CD4-positive, alpha-beta T cell treated with Interleukin-15 for 4 hours (primary cell): ENCODE results near the gene AGBL1.

Experiments used
- DNase-seq: peaks from one replicate; pipeline ENCODE4 v3.0.0-alpha.2; 2020; ENCODE audit warnings: low spot score

The AGBL1 gene

DNA sequence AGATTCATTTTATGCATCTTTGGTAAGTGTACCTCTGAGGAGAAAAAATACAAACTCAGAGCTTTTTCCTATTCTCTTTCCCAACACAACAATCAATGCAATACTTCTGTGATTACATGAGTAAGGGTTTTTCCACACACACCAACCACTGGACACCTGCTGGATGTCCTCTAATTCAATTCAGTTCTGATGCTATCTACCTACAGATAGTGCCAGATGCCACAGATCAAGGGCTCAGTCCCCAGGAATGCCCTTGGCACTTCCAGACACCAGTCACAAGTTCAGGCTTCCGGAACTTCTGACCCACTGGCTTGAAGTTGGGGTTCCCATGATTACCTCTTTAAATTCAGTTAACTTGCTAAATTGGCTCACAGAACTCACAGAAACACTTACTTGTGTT, 511.5 kb downstream of the AGBL1 start:
- no peak for DNase-seq

DNA sequence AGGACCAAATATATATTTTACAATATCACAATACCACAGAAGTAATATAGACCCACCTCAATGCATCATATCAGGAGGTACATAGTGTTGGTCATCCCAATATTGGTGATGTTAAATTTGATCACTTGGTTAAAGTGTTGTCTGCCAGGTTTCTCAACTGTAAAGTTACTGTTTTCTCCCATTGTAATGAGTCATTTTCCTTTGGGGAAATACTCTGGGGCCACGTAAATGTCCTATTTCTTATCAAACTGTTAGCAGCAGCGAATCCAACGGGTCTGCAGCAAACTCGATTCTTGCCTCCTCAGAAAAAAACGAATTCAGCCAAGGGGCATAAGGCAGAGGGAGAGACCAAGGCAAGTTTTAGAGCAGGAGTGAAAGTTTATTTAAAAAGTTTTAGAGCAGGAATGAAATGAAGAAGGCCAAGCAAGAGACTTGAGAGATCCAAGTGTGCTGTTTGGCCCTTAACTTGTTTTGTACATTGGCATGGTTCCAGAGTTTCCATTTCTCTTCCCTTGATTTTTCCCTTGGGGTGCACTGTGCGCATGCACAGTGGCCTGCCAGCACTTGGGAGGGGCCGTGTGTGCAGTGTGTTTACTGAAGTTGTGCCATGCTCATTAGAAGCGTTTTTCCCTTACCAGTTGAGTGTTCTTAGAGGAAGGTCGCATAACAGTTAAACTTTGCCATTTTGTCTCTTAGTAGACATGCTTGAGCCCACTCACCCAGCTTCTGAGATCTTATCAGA, 512.5 kb downstream of the AGBL1 start:
- no peak for DNase-seq

DNA sequence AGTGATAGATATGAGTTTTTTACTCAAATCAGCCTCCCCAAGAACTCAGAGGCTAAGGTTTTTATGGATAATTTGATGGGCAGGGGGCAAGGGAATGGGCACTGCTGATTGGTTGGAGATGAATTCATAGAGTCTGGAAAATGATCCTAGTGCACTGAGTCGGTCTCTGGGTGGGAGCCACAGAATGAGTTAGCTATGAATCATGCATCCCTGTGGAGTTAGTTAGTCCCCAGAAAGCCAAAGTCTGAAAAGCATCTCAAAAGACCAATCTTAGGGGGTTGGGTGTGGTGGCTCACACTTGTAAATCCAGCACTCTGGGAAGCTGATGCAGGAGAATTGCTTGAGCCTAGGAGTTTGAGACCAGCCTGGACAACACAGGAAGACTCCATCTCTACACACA, 516.1 kb downstream of the AGBL1 start:
- no peak for DNase-seq

DNA sequence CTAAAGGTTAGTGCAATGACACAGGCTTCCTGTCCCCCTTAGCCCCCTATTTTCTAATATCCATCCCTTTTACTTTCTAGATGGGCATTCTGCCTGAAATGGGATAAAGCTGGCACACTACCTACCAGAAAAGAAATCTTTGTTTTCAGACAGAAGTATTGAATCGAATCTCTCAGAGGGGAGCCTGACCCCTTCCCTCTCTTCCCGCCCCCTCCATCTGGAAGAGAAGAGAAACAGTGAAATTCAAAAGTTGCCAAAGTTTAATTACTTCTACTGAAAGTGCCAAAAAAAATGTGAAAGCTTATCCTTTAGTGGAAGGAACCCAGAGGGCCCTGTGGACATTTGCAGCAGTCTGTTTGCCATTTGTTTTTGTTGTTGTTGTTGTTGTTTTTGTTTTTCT, 523.8 kb downstream of the AGBL1 start:
- DNase-seq = no peak

DNA sequence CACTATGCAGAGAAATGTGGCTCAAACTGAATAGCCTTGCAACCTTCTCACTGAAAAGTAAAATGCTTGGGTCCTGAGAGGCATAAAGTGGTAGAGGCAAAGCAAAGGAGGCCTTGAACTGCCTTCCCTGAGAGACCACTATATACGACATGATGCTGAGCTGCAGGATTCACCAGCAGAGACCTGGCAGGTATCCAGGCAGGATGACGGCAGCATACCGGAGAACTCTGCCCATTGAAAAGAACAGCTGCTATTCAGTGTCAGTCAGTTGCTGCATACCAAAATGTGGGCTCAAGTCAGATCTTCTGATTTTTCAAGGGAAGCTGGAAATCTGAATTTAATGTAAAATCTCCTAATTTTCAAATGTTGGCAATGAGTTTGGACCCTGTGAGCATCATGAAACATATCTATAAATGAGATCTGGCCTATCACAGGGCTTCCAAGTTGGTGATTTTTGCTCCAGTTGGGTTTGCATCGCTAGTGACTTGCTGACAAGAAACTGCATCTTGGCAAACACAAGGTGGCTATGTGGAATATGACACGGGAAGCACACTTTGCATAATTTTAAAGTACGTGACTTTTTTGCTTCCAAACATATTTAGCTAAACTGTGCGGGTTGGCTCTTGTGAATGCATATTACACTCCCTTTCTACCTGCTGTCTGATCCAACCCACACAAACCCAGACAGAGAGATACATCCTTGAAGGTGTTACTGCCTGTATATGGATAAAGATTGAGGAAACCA, 529.0 kb downstream of the AGBL1 start:
- DNase-seq = no peak

DNA sequence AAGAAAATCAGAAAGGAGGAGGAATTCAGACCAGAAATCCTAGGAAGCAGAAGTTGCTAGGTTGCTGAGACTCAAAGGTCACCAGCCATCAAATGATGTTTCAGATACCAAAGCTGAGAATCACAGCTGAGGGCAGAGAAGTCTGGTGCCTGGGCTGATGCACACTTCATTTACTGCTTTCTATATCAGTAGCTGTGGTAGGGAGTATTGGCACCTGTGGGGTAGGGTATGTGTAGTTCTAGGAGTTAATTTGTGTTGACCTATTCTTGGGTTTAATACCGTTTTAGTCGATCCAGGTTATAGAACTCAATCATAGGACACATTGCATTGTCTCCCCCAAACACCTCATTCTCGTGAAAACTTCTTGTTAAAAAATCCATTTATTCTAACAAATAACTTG, 529.6 kb downstream of the AGBL1 start:
- no peak for DNase-seq

DNA sequence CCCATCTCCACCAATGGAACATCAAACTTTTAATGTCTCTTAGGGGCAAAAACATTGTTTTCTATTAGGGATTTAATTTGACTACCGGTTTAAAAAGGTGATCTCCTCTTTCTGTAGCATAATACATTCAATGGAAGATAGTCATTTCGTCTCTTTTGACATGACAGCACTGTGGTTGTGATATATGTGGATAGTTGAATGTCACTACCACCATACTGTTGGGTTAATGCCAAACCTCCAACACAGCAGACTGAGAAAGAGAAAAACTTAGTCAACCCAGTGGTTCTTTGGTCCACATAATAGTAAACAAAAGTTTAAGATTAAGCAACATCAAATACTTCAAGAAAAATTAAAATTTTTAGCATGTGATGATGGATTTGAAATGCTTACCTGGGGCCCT, 530.4 kb downstream of the AGBL1 start:
- no peak for DNase-seq

DNA sequence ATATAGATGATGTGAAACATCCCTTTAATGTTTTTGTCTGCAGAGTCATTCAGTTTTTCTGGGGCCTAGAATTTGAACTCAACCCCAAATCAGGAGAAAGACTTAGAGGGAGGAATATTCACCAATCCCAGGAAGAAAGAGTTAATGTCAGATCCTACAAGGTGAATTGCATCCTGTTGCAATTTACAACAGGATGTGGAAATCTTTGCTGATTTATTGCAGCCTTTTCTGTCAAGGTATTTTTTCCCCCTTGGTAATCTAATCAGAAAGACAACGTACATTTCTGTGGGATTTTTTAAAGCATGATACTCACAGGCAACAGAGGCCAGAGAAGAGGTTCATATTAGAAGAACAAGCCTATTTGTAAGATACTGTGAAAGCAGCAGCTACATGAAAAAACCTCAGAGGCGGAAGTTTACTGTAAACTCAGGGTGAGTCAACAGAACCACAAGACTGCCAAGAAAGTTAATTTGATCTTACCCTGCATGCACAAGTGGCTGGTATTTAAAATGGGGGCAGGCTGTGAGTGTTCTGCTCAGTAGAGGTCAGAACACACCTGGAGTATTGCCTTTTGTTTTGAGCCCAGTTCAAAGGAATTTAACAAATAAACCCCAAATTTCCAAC, 531.9 kb downstream of the AGBL1 start:
- peak; percentile 55 for DNase-seq

DNA sequence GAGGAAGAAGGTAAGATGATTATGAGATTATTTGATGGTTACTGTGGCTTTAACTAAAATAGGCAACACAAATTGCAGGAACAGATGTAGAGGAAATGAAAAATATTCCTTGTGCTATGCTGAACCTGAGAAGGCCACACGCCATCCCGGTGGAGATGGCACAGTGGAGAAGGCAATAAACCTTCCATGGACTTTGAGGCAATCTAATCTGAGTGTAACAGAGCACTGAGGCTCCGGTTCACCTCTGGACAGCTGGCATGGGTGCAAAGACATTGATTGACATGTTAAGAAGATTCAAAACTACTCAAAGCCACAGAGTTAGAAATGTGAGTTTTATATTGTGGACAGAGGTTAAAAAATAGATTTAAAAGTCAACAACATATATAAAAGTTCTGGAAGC, 535.7 kb downstream of the AGBL1 start:
- no peak for DNase-seq

DNA sequence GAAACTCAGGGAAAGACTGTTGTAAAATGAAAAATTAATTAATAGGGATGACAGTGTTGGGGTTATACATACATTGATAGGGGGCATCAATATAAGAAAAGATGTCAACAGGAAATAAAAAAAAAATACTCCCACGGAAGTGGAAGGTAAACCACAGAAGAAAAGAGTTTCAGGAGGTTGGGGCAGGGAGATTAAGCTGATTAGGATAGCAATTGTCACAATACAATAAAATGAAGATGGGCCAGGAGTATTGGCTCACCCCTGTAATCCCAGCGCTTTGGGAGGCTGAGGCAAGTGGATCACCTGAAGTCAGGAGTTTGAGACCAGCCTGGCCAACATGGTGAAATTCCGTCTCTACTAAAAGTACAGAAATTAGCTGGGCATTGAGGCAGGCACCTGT, 536.1 kb downstream of the AGBL1 start:
- DNase-seq = no peak

DNA sequence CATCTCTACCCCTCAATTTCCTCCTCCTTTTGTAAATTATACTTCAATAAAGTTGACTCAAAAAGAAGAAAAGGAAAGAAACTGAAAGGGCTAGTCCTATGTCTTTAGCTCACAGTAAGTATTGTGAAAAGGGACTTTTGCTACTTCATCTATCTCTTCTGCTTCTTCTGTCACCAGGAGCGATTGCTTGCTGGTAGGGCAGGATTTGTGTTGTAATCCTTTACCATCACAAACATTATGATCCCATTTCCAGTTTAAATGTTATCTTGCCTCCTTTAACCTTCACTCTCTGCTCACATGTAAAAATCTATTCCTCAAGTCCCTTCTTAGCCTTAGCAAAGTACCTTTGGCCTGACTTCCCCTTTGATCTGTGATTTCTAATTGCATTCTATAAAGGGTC, 537.1 kb downstream of the AGBL1 start:
- DNase-seq = no peak

DNA sequence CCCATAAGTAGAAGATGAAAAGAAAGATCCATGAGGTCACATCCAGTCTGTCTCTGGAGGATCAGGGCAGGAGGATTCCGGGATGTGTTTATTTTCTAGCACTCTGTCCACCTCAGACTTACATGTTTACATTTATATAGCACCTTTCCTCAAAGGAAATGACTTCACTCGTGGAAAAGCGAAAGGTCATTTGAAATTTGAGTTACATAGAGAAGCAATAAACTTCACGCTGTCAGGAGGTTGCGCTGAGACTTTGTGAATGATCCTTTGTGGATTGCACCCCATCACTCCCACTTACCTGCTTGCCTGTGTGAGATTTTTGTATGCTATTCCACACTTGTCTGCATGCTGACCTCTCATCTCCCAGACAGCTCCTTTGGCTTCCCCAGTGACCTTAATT, 540.5 kb downstream of the AGBL1 start:
- DNase-seq = no peak

DNA sequence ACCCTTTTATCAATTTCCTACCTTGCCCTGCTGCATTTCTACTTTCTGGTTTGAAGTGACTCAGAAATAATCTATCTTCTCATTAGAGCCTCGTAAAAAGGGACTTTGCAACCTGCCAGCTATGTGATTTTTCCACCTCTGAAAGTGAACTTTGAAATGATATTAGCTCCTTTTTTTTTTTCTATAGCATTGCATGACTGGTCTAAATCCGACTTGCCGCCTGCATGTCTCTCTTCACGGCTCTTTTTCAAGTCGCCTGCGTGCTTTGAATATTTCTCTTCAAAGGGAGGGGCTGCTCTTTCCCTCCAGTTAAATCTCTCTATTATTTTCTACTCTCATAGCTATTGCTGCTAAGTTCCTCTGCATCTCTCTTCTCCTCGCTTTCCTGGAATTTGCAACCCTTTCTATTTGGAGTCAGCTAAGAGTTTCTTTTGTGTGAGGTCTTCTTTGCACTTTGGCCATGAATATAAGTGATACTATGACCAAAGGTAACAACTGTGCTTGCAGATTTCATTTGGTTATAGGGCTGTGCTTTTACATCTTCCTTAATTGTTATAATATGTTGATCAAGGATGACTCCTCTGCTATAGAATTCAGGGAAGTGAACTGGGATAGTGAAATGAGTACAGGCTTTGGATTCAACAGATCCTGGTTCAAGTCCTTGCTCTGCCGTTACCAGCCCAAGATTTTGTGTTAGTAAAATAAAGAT, 541.1 kb downstream of the AGBL1 start:
- no peak for DNase-seq

DNA sequence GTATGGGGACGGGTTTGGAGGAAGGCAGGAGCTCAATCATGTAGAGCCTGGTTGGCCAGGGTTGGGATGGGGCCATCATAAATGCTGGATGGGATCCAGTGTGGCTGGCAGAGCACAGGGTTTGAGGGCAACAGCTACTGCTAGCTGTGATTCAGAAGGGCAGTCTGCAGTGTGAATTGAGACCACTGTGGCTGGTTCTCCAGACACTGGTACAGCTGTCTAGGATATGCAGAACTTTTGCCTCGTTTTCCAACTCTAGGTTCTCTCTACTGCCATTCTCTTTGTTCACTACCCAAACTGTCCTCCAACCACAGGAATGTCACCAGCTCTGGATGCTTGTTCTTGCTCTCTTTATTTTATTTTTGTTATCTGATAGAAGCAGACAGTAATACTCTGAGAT, 543.6 kb downstream of the AGBL1 start:
- no peak for DNase-seq

DNA sequence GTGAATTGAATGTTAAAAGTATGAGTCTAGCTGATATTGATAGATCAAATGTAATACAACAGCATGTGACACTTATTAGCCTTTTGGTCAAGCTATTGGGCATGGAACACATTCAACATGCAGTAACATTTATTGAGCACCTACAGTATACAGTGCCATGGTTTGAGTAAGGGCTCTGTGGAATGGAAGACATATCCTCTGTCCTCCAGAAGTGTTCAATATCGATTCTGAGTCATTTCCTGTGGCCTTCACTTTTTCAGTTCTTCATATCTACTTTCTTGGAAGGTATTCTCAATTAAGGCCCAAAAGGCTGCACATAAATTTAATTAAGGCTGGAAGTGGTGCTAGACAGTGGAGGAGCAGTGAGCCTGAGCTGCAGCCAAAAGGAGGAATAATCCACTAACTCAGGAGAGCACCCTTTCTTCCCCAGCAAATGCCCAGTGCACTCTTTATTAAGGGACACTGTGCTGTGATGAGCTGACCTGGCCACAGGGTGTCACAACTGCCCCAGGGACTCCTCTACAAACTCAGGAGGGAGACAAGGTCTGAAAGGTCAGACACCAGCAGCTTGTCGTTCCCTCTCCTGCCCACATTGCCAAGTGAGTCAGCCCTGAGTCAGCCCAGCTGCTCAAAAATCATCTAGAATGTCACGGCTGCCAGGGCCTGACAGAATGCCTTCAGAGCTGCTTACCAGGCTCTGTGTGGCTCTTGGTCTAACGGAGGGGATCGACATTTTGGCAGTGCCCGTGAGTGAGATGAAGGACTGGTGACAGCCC, 544.8 kb downstream of the AGBL1 start:
- DNase-seq = peak; percentile 69

DNA sequence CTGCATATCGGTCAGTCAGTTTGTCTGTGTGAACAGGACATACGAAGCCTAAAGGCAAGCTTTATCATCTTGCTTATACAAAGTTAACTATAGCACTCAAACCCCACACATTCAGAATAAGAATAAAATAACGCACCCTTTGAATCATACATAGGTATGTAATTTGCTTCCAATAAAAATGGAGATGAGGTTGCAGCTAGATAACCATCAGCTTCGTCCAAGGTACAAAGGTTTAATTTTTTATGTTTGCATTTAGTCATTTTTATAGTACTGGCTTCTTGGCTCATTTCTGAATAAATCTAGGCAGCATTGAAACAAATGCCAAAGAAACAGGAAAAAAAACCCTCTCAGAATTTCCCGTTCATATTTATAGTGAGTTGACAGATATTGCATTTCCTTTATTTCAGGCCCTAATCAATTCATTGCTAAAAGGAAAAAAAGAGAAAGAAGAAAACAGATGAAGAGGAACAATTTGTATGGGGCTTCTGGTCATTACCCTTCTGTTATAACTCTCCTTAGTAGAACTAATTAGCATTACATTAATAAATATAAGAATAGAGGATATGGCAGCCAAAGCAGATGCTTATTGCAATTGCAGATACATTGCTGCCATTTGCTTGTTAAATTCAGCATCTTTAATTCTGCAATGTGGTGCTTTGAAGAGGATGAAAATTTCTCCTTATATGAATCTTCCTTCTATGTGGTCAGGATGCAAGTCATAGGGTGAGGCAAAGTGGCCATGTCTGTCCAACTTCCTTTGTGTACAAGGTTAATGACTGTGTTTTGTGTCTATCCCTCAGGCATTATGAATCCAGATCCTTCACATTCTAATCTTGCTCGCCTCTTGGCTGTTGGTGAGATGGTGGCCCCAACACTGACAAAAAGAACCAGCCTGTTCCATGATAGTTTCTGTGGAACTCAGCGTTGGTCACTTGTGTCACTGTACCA, 550.0 kb downstream of the AGBL1 start:
- DNase-seq = no peak

DNA sequence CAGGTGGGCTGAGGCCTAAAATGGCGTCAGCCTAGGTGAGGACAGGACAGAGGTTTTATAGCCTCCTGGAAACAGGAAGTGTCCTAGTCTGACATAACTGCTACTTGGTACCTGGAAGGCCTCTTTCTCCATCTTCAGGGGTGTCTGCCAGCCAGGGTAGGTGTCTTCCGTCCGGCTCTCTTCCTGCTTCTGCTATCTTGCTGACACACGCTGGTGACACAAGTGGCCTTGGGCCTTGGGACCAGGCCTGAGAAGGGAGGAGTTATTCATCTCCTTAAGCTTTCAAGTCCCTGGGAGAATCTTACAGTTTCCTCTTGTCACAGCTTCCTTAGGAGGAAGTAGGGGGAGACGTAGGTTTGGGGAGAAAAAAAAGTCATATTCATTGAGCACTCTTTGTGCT, 551.3 kb downstream of the AGBL1 start:
- no peak for DNase-seq

DNA sequence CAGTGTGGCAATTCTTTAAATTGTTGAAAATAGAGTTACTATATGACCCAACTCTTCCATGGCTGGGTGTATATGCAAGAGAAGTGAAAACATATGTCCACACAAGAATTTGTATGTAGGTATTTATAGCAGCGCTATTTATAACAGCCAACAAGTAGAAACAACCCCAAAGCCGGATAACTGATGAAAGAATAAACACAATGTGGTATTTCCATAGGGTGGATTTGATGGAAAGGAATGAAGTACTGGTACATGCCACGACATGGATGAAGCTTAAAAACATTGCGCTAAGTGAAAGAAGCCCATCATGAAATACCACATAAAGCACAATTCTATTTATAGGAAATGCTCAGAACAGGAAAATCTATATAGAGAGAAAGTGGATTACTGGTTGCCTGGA, 554.5 kb downstream of the AGBL1 start:
- DNase-seq = no peak

DNA sequence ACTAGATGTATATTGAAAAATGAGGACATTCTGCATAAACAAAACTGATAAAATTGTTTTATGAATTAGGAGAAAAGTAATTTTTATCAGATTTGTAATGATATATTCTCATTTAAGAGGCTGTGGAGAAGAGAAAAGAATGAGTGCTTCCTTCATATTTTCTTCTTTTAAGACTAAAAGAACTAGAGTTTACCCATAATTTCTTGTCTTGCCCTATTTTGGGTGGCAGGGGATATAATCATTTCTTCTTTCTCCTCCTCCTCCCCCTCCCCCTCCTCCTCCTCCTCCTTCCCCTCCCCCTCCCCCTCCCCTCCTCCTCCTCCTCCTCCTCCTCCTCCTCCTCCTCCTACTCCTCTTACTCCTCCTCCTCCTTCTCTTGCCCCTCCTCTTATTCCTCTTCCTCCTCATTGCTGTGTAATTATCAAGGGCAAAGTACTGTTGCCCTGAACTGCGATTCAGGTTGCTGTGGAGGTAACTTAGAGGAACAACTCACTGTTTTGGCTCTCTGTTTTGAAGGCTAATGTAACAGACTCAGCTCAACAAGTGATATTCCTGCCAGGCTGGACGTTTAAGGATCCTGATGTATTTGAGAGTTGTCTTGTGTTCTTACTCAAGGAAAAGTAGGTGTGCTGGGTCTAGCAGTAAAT, 555.4 kb downstream of the AGBL1 start:
- DNase-seq = no peak

DNA sequence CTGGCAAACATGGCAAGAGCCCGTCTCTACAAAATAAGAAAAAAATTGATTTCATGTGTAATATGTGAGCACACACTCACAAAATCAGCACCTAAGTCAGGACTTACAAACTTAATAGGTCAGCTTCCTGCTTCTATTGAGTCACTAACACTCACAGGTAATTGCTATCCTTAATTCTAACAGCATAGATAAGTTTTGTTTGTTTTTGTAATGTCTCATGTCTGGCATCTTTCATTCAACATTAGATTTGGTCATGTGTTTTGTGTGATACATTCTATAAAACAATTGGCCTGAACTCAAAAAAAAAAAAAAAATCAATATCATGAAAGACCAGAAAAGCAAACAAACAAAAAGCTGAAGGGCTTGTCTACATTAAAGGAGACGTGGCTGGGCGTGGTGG, 564.7 kb downstream of the AGBL1 start:
- DNase-seq = no peak
